SK-N-MC (cell line): ENCODE data around the gene HECTD4.
"Not testable (repeated sequence)": the region's sequence is repeated elsewhere in the genome, so short reads cannot be mapped to it uniquely, and the experiment has no call there.

Source experiments
- DNase-seq: peaks from one replicate; pipeline ENCODE4 v3.0.0-alpha.2; 2011; ENCODE audit warnings: low read depth, low spot score
- H3K27ac ChIP-seq: fragments of 200-600 bp; sonication (generic); 2 replicates; pipeline ENCODE4 v1.5.1; 2016; ENCODE audit warnings: mixed run types
- H3K36me3 ChIP-seq: fragments of 200-600 bp; sonication (generic); 2 replicates; pipeline ENCODE4 v1.6.1; 2017; ENCODE audit warnings: antibody characterized with exemption, low read length, mixed read lengths; ENCODE audit not compliant: insufficient read depth
- H3K4me3 ChIP-seq: fragments of 200-600 bp; sonication (generic); 2 replicates; pipeline ENCODE4 v1.5.1; 2016
- H3K9ac ChIP-seq: fragments of 200-600 bp; sonication (generic); 2 replicates; pipeline ENCODE4 v1.8.0; 2017; ENCODE audit warnings: mixed run types, mixed read lengths; ENCODE audit not compliant: insufficient read length
- H3K9me3 ChIP-seq: fragments of 200-600 bp; sonication (generic); 2 replicates; pipeline ENCODE4 v1.6.1; 2017; ENCODE audit warnings: low read depth, mild to moderate bottlenecking, antibody characterized with exemption, low read length, moderate library complexity, mixed read lengths
- EZH2 ChIP-seq: fragments of 200-600 bp; sonication (generic); IDR thresholded peaks from one replicate; pipeline ENCODE4 v1.6.1; 2017; ENCODE audit warnings: antibody characterized with exemption
- FOXP2 ChIP-seq: optimal IDR thresholded peaks from 2 replicates; pipeline ENCODE3; 2011; ENCODE audit warnings: mild to moderate bottlenecking, moderate library complexity; ENCODE audit not compliant: insufficient read depth; ENCODE audit errors: extremely low read length, control extremely low read depth
- POLR2AphosphoS5 ChIP-seq: IDR thresholded peaks from 2 replicates; pipeline ENCODE4 v1.6.1; 2012; ENCODE audit warnings: mild to moderate bottlenecking, low read depth, low read length, borderline replicate concordance

Gene HECTD4

GRCh38 chr12:112163471-112163991 is 218.7 kb downstream of the HECTD4 start:
- Histone ChIP-seq H3K36me3 (peaks cover 51% of the 10 kb centered on the region), H3K9ac (no peak overlapping the region), H3K9me3 (peaks cover 3% of the 10 kb centered on the region; the same call in 1 of the 2 replicates), H3K4me3 (no peak overlapping the region), H3K27ac (no peak overlapping the region)
- DNase-seq = no peak
- no peak for TF ChIP-seq FOXP2
- no peak for TF ChIP-seq POLR2AphosphoS5
- no peak for TF ChIP-seq EZH2

- no peak overlapping the region for H3K9ac ChIP-seq
- H3K36me3 ChIP-seq = peaks cover 56% of the 10 kb centered on the region
- no peak for DNase-seq
- H3K9me3 ChIP-seq = peaks cover 3% of the 10 kb centered on the region; the same call in 1 of the 2 replicates
- no peak overlapping the region for H3K27ac ChIP-seq
- TF ChIP-seq POLR2AphosphoS5 (0 out of 2 replicates have a peak, but pooled peaks have one; percentile 7), FOXP2 (no peak)
- no peak overlapping the region for H3K4me3 ChIP-seq
Measured at GRCh38 chr12:112163056-112163455, 219.2 kb downstream of the HECTD4 start.

DNA sequence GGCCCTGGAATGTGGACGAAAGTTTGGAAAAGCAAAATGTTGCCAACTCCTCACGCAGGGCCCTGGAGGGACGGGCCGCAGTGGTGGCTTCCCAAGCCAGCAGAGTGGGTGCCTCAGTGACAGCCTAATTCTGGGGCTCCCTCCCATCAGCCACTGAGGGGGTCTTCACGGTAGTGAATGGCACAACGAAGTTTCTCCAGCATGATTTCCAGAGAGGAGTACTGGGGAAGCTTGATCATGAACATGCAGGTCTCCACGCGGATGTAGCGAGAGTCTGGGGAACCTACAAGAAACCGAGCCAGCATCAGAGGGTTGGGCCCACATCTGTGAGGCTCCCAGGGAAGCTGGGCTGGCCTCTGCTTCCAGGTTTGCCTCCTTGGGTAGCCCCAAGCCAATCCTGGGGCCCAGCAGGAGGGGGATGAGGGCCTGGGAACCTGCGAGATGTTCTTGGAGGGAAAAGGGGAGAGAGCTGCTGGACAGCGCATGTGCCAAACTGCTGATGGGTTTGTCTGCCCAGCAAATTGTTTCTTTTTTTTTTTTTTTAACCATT is 219.9 kb downstream of the HECTD4 start:
- DNase-seq = no peak
- Histone ChIP-seq H3K4me3 (no peak overlapping the region), H3K9ac (no peak overlapping the region), H3K9me3 (peaks cover 3% of the 10 kb centered on the region; the same call in 1 of the 2 replicates), H3K36me3 (peaks cover 57% of the 10 kb centered on the region), H3K27ac (no peak overlapping the region)
- no peak for TF ChIP-seq EZH2
- TF ChIP-seq FOXP2 = no peak
- no peak for TF ChIP-seq POLR2AphosphoS5

- Histone ChIP-seq H3K9ac (no peak overlapping the region), H3K36me3 (peaks cover 57% of the 10 kb centered on the region), H3K9me3 (peaks cover 3% of the 10 kb centered on the region; the same call in 1 of the 2 replicates), H3K4me3 (no peak overlapping the region), H3K27ac (no peak overlapping the region)
- DNase-seq = no peak
- TF ChIP-seq EZH2 = no peak
Measured at GRCh38 chr12:112161711-112162110, 220.5 kb downstream of the HECTD4 start.

DNA sequence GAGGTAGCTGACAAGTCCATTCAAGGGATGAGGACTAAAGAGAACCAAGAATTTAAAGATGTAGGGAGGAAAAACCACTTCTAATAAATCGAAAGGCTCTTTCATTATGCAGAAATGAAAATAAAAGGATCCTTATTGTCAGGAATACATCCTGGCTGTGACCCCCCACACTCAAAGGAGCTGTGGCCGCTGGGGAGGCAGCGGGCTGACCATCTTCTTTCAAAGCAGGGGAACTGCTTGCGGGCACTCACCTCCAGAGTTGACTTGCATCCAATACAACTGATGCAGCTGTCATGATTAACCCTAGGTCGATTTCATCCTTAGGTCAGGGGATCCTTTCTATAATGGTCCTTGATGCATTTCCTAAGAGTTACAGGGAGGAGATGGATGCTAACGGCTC is 221.6 kb downstream of the HECTD4 start:
- no peak overlapping the region for H3K9ac ChIP-seq
- DNase-seq = no peak
- H3K4me3 ChIP-seq = no peak overlapping the region
- peaks cover 57% of the 10 kb centered on the region for H3K36me3 ChIP-seq
- H3K27ac ChIP-seq = no peak overlapping the region
- TF ChIP-seq FOXP2 (no peak), POLR2AphosphoS5 (no peak), EZH2 (no peak)
- peaks cover 3% of the 10 kb centered on the region; the same call in 1 of the 2 replicates for H3K9me3 ChIP-seq

DNA sequence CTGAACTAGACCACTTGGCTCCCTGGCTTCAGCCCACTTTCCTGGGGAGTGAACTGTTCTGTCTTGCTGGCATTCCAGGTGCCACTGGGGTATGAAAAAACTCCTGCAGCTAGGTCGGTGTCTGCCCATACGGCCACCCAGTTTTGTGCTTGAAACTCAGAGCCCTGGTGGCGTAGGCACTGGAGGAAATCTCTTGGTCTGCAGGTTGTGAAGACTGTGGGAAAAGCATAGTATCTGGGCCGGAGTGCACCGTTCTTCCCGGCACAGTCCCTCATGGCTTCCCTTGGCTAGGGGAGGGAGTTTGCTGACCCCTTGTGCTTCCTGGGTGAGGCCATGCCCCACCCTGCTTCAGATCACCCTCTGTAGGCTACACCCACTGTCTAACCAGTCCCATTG is 223.1 kb downstream of the HECTD4 start:
- DNase-seq = no peak
- Histone ChIP-seq H3K4me3 (no peak overlapping the region), H3K9ac (no peak overlapping the region), H3K27ac (no peak overlapping the region), H3K9me3 (peaks cover 3% of the 10 kb centered on the region; the same call in 1 of the 2 replicates), H3K36me3 (peaks cover 58% of the 10 kb centered on the region)
- no peak for TF ChIP-seq POLR2AphosphoS5
- TF ChIP-seq FOXP2 = no peak
- TF ChIP-seq EZH2 = no peak

DNA sequence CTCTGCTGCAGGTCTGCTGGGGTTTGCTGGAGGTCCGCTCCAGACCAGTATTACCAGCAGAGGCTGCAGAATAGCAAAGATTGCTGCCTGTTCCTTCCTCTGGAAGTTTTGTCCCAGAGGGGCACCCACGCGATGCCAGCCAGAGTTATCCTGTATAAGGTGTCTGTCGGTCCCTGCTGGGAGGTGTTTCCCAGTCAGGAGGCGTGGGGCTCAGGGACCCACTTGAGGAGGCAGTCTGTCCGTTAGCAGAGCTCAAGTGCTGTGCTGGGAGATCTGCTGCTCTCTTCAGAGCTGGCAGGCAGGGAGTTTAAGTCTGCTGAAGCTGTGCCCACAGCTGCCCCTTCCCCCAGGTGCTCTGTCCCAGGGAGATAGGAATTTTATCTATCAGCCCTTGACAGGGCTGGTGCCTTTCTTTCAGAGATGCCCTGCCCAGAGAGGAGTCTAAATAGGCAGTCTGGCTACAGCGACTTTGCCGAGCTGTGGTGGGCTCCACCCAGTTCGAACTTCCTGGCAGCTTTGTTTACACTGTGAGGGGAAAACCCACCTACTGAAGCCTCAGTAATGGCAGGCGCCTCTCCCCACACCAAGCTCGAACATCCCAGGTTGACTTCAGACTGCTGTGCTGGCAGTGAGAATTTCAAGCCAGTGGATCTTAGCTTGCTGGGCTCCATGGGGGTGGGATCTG is 223.6 kb downstream of the HECTD4 start:
- not testable (repeated sequence) for H3K9ac ChIP-seq, H3K27ac ChIP-seq, H3K9me3 ChIP-seq, H3K4me3 ChIP-seq, DNase-seq
- peaks cover 60% of the 10 kb centered on the region for H3K36me3 ChIP-seq

GRCh38 chr12:112153893-112154219 is 228.4 kb downstream of the HECTD4 start:
- TF ChIP-seq POLR2AphosphoS5 (no peak), FOXP2 (no peak), EZH2 (no peak)
- Histone ChIP-seq H3K36me3 (peaks cover 61% of the 10 kb centered on the region), H3K27ac (0 out of 2 replicates have a peak overlapping the region, but pooled peaks have one; percentile 31), H3K9ac (no peak overlapping the region), H3K4me3 (no peak overlapping the region), H3K9me3 (no peaks in the 10 kb centered on the region)
- DNase-seq = no peak
